Lung (tissue), 12 donors: Measurements from ENCODE around the gene BICC1. TPM values are rescaled to one million over a fixed set of nuclear protein-coding genes. Genes with fewer than 3 reads are reported as not detected.

Experiments
- ATAC-seq: fragments of 200-7000 bp; cut with Tn5 transposase; one replicate; pipeline ENCODE4 v1.9.1; 2020; ENCODE audit warnings: moderate number of reproducible peaks; ENCODE audit not compliant: insufficient read depth, low FRiP score
- DNase-seq, 3 donors: peaks; one replicate each; pipeline ENCODE4 v3.0.0-alpha.2; 2013 to 2017
- H3K27ac ChIP-seq, 2 donors: one replicate each; pipeline ENCODE4 v1.5.1; 2013; ENCODE audit warnings: mild to moderate bottlenecking in 2 of 2, moderate library complexity in 2 of 2, control low read depth in 1 of 2, inconsistent platforms in 1 of 2, low read depth in 1 of 2, low read length in 1 of 2
- H3K27me3 ChIP-seq, 3 donors: one replicate each; pipeline ENCODE4 v1.5.1; 2013; ENCODE audit warnings: low read length in 2 of 3; ENCODE audit not compliant: control insufficient read depth in 3 of 3, insufficient read depth in 3 of 3
- H3K36me3 ChIP-seq, 4 donors: one replicate each; pipeline ENCODE4 v1.5.1; 2013; ENCODE audit warnings: low read length in 4 of 4, mild to moderate bottlenecking in 1 of 4, moderate library complexity in 1 of 4; ENCODE audit not compliant: control insufficient read depth in 4 of 4, insufficient read depth in 4 of 4
- H3K4me1 ChIP-seq, 5 donors: one replicate each; pipeline ENCODE4 v1.5.1; 2013; ENCODE audit warnings: low read length in 5 of 5, mild to moderate bottlenecking in 2 of 5, moderate library complexity in 1 of 5; ENCODE audit not compliant: control insufficient read depth in 5 of 5, insufficient read depth in 5 of 5
- H3K4me3 ChIP-seq: one replicate; pipeline ENCODE4 v1.5.1; 2013; ENCODE audit warnings: mild to moderate bottlenecking, control low read depth, moderate library complexity
- H3K9ac ChIP-seq, 2 donors: one replicate each; pipeline ENCODE4 v1.5.1; 2013; ENCODE audit warnings: low read length in 2 of 2, control low read depth in 1 of 2; ENCODE audit not compliant: insufficient read depth in 1 of 2
- H3K9me3 ChIP-seq, 4 donors: one replicate each; pipeline ENCODE4 v1.5.1; 2013; ENCODE audit warnings: low read length in 3 of 4, mild to moderate bottlenecking in 1 of 4, moderate library complexity in 1 of 4; ENCODE audit not compliant: control insufficient read depth in 4 of 4, insufficient read depth in 3 of 4
- CTCF ChIP-seq: IDR thresholded peaks from 2 replicates; pipeline ENCODE4 v1.5.1; 2012; ENCODE audit warnings: mild to moderate bottlenecking; ENCODE audit errors: control extremely low read depth, extremely low read depth
- WGBS, 2 donors: extraction: QIAGEN DNeasy Blood & Tissue Kit; methylation state at CpG; one replicate each; pipeline ENCODE4 v1.1.7; 2013; 5-methylcytosine and 5-hydroxymethylcytosine counted together
- polyA plus RNA-seq, 2 donors: library from polyadenylated mRNA; stranded (reverse); fragments of 200-250 nt; gene quantifications; one replicate each; pipeline ENCODE4 v1.2.1, GENCODE V29; 2013
- total RNA-seq, 2 donors: library from RNA; depleted of rRNA in 1 of 2; stranded (reverse); fragments of >200 nt in 1 of 2; gene quantifications; one replicate each; pipeline ENCODE4 v1.2.1, GENCODE V29; 2014 to 2021
- donor health status: control.
- donor health status: control.
- donor health status: Bipolar disorder and iron deficiency.
- donor health status: healthy.
- donor health status: DM: yes; HTN: yes; CAD: no.

The BICC1 gene
- total and polyA plus RNA-seq, 4 donors, result 2.3 to 43.1 (median 5.9) TPM

GRCh38 chr10:58667658-58668310 is 155.1 kb downstream of the BICC1 start:
- Histone ChIP-seq H3K9ac (no peak overlapping the region), H3K36me3 (no peaks in the 10 kb centered on the region), H3K27ac (no peak overlapping the region), H3K4me1 (peaks cover 0 to 17% (median 0%) of the 10 kb centered on the region in 5 donors), H3K27me3 (no peaks in the 10 kb centered on the region), H3K9me3 (peaks cover 0 to 3% (median 2%) of the 10 kb centered on the region in 4 donors), H3K4me3 (no peak overlapping the region)
- no peak for DNase-seq
- ATAC-seq, result no peak
- TF ChIP-seq CTCF, result no peak
- WGBS, 2 donors, result 76 to 83% methylated on average over 3 of the region's 3 CpGs

- Histone ChIP-seq H3K27me3 (no peaks in the 10 kb centered on the region), H3K36me3 (no peaks in the 10 kb centered on the region), H3K4me3 (no peak overlapping the region), H3K9ac (no peak overlapping the region), H3K9me3 (peaks cover 0 to 2% (median 0%) of the 10 kb centered on the region in 4 donors), H3K27ac (no peak overlapping the region), H3K4me1 (peaks cover 0 to 17% (median 0%) of the 10 kb centered on the region in 5 donors)
- no peak for ATAC-seq
- no peak for TF ChIP-seq CTCF
- DNase-seq, result peak in 1 of 3 donors; percentile 50
These were observed 160.2 kb downstream of the BICC1 start for GRCh38 chr10:58672845-58673244.

- 77 to 88% methylated on average over 2 of the region's 2 CpGs for WGBS, 2 donors
- Histone ChIP-seq H3K4me1 (peaks cover 0 to 9% (median 0%) of the 10 kb centered on the region in 5 donors), H3K36me3 (no peaks in the 10 kb centered on the region), H3K9me3 (peaks cover 0 to 2% (median 0%) of the 10 kb centered on the region in 4 donors), H3K27me3 (no peaks in the 10 kb centered on the region), H3K4me3 (no peak overlapping the region), H3K9ac (no peak overlapping the region), H3K27ac (no peak overlapping the region)
- no peak for DNase-seq
- no peak for ATAC-seq
- TF ChIP-seq CTCF, result no peak
These were observed 161.6 kb downstream of the BICC1 start for GRCh38 chr10:58674251-58674650.

- Histone ChIP-seq H3K9me3 (peaks cover 0 to 2% (median 0%) of the 10 kb centered on the region in 4 donors), H3K4me1 (peaks cover 0 to 1% (median 0%) of the 10 kb centered on the region in 5 donors), H3K27ac (no peak overlapping the region), H3K4me3 (no peak overlapping the region), H3K27me3 (no peaks in the 10 kb centered on the region), H3K9ac (no peak overlapping the region), H3K36me3 (no peaks in the 10 kb centered on the region)
- DNase-seq, result no peak
- TF ChIP-seq CTCF, result no peak
- no peak for ATAC-seq
- 95% methylated on average over 2 of the region's 2 CpGs for WGBS, 2 donors
These were observed 162.6 kb downstream of the BICC1 start for GRCh38 chr10:58675321-58675720.
